CD4-positive, alpha-beta T cell treated with Interleukin-4 for 1 hour (primary cell): ENCODE results near the gene TNNI3K.
"Not testable (repeated sequence)": the region's sequence is repeated elsewhere in the genome, so short reads cannot be mapped to it uniquely, and the experiment has no call there.

Experiments
- DNase-seq, 2 donors: peaks; one replicate each; pipeline ENCODE4 v3.0.0-alpha.2; 2020 to 2022

TNNI3K gene, protein sequence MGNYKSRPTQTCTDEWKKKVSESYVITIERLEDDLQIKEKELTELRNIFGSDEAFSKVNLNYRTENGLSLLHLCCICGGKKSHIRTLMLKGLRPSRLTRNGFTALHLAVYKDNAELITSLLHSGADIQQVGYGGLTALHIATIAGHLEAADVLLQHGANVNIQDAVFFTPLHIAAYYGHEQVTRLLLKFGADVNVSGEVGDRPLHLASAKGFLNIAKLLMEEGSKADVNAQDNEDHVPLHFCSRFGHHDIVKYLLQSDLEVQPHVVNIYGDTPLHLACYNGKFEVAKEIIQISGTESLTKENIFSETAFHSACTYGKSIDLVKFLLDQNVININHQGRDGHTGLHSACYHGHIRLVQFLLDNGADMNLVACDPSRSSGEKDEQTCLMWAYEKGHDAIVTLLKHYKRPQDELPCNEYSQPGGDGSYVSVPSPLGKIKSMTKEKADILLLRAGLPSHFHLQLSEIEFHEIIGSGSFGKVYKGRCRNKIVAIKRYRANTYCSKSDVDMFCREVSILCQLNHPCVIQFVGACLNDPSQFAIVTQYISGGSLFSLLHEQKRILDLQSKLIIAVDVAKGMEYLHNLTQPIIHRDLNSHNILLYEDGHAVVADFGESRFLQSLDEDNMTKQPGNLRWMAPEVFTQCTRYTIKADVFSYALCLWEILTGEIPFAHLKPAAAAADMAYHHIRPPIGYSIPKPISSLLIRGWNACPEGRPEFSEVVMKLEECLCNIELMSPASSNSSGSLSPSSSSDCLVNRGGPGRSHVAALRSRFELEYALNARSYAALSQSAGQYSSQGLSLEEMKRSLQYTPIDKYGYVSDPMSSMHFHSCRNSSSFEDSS

DNA sequence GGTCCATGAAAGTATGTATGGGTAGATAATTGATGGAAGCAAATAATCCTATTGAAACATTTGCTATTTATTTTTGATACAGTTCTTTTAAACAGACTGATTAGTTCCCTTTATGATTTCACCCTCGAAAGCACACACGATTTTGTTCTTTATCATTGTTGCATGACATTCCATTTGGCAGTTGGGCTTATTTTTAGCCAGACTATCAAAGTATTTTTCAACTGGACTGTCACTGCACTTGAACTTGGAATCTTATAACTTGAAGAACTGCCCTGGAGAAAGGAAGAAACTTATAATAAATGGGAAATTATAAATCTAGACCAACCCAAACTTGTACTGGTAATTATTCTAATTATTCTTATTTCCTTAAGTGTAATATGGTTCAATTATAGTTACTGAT lies at the start of gene TNNI3K:
Gene TNNI3K, plus strand, starts transcription at position 235 of the 400 bp plus-strand sequence. Its CDS starts 65 bp downstream, at position 300.
- DNase-seq = no peak

DNA sequence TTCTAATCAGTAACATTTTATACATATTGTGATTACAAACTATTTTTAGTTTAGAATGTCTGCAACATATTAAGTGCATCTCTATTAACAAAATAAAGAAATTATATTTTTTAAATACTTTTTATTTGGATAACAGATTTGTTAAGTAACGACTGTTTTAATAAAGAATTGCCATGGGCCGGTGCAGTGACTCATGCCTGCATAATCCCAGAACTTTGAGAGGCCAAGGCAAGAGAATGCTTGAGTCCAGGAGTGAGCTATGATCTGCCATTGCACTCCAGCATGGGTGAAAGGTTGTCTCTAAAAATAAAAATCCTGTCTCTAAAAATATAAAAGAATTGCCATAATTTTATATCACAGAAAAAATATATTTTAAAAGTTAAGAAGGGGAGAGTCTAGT lies 41.3 kb upstream of the TNNI3K start:
- no peak for DNase-seq

DNA sequence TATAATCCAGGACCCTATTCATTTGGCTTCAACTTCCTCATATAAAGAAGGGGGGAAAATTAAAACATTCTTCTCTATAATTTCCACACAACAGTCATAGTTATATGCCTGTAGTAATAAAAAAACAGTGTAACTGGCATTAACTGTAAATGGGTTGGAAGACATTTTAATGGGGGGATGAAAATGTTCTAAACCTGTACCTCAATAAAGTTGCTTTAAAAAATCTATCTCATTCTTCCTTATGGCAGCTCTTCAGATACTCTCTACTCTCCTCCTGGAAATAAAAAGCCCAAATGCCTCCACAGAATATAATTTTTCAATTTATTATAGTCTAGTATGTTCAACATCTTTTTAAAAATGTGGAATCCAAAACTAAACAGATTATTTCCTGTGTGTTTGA lies 39.8 kb upstream of the TNNI3K start:
- DNase-seq = no peak

DNA sequence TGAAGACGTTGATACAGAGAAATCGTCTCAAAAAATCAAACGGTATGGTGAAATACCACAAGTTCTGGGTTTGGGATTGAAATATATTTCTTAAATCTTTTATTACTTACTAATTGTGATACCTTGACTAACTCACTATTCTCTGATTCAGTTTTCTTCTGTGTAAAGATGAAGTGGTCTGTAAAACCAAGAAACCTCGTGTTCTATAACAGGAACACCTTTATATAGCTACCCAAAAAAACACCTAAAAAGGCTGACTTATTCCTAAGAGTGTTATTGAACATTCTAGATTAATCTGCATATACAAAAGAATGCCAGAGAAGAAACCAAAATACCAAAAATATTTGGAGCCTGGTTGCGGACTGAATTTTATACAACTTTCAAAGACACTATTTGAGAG lies 37.9 kb upstream of the TNNI3K start:
- DNase-seq = peak in 1 of 2 donors; percentile 7

DNA sequence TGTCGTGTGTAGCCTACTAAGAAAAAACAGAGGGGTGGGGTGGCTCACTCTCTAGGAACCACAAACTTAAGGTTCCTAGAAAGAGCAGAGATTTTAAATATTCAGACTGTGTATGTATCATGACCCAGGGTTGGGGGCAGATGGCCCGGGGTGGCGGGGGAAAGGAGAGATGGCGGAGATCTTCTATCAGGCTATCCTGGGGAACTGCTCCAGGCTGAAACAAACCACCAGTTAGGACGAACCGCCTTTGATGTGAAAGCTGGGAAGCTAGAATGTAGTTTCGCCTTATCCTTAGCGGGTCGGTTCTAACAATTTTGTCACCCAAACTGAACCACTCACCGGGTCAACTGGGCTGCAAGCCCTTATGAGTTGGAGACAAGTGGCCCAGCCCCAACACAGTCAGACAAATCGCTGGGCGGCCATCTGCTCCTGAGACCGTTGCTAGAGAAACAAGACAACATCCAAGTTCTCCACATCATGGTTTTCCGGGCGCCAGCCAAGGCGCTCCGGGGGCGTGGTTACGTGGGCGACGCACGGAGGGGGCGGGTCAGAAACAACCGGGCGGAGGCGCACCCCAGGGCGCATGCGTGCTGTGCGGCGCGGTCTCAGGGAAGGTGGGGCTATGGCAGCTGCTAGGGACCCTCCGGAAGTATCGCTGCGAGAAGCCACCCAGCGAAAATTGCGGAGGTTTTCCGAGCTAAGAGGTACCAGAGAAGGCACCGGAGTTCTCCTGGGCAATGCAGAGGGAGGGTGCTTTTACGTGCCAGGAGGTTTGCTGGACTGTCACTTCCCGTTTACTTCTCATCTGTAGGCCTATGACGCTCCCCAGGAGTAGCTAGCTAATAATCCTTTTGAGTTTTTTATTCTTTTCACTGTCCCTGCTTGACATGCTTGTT lies 37.3 kb upstream of the TNNI3K start, which contains the start of the genes FPGT and LRRIQ3:
Gene FPGT, plus strand, starts transcription at position 586 of the 896 bp plus-strand sequence. Its CDS starts 37 bp downstream, at position 623.
Gene LRRIQ3, minus strand, starts transcription at position 520 of the 896 bp plus-strand sequence. CDS start 14,492 bp downstream, outside the sequence.
- DNase-seq = peak; percentile 95 to 96

DNA sequence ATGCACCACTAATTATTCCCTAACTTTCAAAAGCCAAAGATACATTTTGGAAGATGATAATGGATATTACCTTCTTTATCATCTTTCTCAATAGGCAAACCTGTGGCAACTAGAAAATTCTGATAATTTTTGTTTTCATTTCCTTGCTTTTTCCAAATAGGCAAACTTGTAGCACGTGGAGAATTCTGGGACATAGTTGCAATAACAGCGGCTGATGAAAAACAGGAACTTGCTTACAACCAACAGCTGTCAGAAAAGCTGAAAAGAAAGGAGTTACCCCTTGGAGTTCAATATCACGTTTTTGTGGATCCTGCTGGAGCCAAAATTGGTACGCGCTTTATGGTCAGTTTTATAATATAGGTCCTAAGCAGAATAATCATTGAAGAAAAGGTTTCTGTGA lies 35.7 kb upstream of the TNNI3K start:
- DNase-seq = no peak

DNA sequence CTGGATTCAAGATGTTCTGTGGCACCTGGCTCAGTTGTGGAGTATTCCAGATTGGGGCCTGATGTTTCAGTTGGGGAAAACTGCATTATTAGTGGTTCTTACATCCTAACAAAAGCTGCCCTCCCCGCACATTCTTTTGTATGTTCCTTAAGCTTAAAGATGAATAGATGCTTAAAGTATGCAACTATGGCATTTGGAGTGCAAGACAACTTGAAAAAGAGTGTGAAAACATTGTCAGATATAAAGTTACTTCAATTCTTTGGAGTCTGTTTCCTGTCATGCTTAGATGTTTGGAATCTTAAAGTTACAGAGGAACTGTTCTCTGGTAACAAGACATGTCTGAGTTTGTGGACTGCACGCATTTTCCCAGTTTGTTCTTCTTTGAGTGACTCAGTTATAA lies 29.9 kb upstream of the TNNI3K start:
- DNase-seq = no peak

DNA sequence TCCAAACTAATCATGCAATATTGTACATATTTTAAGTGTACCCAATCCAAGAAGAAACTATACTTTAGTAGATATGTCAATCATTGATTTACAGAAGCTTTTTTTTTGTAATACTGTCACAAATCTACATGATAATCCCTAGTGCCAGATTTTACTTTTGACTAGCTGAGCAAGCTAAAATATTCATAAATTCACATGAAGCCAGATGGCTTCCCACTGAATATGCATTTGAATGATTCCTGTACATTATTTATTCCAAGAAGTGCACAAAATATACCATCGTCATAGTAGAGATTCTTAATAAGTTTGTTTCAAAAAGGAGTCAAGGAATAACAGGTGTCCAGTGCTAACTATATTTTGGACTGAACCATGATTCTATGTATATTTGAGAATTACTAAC lies 20.0 kb upstream of the TNNI3K start:
- DNase-seq = no peak

DNA sequence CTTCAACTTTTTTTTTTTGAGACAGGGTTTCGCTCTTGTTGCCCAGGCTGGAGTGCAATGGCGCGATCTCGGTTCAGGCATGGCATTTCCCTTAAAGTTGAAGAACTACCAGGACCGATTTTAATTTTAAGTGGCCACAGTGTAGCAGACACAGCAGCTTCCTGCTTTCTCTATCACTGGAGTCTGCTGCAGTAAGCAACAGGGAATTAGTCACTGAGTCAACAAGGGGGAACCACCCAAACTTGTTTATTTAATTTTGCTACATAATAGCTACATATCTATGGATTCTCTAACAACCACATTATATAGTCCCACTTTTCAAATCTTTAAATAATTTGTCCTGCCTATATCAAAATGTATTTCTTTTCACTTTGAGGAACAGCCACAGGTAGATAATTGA lies 12.5 kb upstream of the TNNI3K start:
- DNase-seq = no peak

DNA sequence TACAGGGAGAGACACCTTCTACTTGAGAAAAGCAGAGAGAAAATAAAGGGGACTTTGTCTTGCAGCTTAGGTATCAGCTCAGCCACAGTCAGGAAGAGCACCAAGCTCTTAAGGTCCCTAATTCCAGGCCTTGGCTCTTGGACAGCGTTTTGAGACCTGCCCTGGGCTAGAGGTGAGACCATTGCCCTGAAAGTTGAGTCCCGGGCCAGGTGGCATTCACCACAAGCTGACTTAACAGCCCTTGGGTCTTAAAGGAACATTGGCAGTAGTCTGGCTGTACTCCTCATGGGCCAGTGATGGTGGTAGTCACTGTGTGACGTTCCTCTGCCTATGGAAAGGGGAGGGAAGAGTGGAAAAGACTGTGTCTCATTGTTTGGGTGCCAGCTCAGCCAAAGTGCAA lies 11.7 kb upstream of the TNNI3K start:
- no peak for DNase-seq

DNA sequence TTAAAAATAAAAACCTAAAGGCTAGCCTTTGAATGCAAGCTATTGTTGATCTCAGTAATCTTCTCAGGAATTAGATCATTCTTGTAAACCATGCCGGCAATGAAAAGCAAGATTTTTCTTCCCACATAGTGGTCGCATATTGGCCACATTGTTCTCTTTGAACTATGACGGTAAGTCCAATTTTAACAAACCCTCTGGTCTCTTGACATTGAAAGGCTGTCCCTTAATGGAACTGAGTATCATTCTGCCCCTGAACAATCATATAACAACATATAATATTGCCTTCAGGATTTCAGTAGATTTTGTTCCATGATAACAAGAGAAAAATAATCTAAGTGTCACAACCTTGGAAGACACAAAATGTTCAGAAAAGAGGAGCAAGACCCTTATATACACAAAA lies 1.3 kb downstream of the TNNI3K start:
- no peak for DNase-seq

DNA sequence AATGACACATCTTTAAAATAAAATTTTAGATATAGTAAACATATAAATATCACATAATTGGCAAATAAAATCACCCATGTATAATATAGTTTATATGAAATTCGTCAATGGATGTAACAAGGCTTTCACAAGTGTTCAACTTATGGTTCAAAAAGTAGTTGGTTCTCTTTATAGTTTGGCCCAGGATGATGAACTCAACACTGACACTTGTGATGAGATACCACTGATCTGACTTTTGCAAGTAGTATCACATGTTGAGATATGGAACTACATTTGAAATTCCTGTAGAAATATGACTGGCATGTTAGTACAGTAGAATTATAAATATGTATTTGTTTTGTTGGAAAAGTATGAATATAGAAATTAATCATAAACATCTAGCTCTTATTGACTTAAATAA lies 1.8 kb downstream of the TNNI3K start:
- DNase-seq = no peak

DNA sequence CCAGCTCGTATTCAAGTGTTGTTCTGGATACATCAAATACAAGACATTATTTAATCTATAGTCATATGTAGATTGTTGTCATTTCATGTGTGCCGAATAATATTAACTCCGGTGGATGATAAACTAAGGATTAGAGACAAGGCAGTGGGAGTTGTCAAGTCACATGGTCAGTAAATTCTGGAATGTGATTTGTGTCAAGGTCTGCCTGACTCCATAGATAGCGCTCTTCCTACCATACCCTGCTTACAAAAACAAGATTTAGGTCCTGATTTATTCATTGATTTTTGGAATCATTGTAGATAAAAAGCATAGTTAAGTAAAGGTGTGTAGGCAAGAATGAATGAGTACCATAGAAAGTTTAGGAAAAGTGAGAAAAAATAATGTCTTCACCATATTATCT lies 2.6 kb downstream of the TNNI3K start:
- DNase-seq = no peak

DNA sequence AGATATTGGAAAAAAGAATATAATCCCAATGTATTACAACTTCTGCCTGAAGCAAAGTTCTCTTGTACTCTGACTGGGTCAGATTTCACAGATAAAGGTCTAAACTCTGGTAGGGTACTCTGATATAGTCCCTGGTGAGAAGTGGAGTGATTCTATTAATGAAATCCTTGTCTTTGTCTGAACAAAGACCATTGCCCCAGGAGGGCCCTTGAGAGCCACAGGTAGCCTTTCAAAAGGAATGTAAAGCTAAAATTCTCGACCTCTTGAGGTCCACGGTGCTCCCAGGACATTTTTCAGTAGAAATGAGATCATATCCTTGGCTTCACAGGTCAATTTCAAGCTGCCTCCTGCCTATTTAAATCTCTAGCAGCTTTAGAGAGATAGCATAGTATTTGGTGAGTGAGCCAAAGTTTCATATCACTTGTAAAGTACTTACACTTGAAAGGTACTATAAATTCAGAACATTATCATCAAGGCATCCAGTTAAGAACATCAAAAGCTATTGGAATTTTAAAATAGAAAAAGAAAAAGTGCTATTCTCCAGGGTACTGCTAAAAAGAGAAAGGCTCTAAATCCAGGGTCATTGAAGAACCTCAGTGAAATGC lies 10.1 kb downstream of the TNNI3K start:
- no peak for DNase-seq

DNA sequence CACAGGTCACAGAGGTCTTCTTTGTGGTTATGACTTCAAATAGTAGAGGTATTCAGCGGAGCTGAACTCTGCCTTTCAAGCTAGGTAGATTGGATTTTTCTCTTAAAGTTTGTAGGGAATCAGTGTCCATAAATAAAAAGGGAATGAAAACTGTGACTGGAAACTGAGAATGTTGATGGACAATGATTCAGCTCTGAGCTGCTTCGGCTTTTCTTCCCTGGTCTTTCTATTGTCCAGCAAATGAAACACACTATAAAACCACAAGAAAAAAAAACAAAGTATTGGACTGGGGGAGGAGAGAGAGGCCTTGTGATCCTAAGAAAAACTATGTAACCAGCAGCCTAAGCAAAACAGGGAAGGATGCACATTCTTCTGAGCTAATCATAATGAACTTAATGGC lies 11.1 kb downstream of the TNNI3K start:
- no peak for DNase-seq

DNA sequence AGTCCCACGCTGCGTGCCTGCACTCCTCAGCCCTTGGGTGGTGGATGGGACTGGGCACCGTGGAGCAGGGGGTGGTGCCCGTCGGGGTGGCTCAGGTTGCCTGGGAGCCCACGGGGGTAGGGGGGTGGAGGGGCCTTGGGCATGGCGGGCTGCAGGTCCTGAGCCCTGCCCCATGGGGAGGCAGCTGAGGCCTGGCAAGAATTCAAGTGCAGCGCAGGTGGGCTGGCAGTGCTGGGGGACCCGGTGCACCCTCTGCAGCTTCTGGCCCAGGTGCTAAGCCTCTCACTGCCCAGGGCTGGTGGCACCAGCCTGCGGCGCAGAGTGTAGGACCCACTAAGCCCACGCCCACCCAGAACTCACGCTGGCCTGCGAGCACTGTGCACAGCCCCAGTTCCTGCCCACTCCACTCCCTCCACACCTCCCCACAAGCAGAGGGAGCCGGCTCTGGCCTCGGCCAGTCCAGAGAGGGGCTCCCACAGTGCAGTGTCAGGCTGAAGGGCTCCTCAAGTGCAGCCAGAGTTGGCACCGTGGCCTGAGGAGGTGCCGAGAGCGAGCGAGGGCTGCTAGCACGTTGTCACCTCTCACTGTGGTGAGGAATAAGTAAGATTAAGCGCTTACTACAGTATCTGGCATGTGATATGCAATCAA lies 12.8 kb downstream of the TNNI3K start:
- DNase-seq = no peak

DNA sequence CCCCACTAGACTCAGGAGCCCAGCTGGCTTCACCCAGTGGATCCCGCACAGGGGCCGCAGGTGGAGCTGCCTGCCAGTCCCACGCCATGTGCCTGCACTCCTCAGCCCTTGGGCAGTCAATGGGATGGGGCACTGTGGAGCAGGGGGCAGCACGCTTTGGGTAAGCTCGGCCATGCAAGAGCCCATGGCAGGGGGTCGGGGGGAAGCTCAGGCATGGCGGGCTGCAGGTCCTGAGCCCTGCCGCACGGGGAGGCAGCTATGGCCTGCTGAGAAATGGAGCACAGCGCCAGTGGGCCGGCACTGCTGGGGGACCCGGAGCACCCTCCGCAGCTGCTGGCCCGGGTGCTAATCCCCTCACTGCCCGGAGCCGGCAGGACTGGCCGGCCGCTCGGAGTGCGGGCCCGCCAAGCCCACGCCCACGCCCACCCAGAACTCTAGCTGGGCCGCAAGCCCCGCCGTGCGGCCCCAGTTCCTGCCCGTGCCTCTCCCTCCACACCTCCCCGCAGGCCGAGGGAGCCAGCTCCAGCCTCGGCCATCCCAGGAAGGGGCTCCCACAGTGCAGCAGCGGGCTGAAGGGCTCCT lies 18.1 kb downstream of the TNNI3K start:
- not testable (repeated sequence) for DNase-seq

DNA sequence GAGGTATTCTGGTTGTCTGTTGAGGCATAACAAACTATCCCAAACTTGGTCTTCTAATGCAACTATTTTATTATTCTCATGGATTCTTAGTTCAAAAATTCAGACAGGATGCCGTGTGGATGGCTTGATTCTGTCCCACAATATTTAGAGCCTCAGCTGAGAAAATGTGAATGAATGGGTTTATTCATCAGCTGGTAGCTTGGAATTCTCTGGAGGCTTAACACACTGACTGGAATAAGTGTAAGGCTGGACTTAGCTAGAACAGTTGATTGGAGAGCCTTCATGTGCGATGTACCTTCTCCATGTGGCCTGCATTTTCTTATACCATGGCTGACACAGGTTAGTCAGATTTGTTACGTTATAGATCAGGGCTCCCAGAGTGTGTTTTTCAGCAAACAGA lies 30.8 kb downstream of the TNNI3K start:
- DNase-seq = no peak

DNA sequence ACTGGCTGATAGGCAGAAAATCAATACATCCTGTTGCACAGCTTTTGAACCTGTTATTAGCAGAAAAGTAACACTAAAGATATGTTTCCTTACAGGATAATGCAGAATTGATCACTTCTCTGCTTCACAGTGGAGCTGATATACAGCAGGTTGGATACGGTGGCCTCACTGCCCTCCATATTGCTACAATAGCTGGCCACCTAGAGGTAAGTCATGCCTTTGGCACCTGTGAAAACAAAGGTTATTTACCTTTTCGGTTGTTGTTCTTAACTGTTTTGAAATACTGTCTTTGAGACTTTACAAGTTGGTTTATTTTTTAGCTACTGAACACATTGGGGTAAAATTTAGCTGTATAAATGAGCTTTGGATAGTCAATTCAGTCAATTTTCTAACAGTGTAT lies 36.3 kb downstream of the TNNI3K start:
- no peak for DNase-seq

DNA sequence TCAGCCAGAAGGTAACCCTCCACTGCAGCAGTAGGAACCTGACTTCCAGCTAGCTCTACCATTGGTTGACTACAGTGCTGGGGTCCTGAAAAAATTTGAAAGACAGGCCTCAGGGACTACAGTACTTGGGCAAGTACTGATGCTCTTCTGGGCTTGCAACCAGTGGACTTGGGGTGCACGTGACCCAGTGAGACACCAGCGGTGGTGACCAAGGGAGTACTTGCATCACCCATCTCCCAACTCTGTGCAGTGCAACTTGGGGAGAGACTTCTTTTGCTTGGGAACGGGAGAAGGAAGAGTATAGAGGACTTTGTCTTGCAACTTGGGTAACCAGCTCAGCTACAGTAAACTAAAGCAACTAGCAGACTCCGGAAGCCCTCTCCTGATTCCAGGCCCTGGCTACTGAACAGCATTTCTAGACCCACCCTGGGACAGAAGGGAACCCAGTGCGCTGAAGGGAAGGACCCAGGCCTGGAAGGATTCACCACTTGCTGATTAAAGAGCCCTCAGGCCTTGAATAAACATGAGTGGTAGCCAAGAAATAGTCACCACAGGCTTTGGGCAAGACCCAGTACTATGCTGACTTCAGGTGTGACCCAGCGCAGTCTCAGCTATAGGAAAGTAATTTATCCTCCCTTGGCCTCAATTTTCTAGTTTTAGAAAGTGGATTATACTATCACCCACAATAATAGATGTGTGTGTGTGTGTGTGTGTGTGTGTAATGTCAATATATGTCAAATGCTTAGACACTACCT lies 45.6 kb downstream of the TNNI3K start:
- no peak for DNase-seq

DNA sequence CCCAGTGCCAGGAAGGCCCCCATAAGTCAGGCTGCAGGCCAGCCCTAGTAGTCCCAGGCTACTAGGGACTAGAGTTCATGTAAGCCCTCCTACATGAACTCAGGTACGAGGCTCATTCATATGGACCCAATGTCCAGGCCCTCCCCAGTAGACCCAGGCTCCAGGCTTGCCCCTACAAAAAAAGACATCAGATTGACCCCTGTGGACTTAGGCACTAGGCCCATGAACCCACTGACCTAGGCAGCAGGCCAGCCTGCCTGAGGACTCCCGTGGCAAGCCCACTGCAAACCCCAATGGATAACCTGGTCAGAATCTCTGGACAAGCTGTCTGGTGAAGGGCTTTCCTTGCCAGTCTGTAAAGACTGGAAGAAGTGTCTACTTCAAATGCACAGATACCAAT lies 51.2 kb downstream of the TNNI3K start:
- DNase-seq = no peak
